NCI-H69 (cell line): ENCODE measurements around the gene AHSG.
"Not testable (repeated sequence)": the region's sequence is repeated elsewhere in the genome, so short reads cannot be mapped to it uniquely, and the experiment has no call there.

Experiments used
- DNase-seq: peaks from one replicate; lab custom pipeline; 2025; lab: John Stamatoyannopoulos, UW

AHSG gene

GRCh38 chr3:186618318-186618938 is 5.6 kb downstream of the AHSG start:
- no peak for DNase-seq

DNA sequence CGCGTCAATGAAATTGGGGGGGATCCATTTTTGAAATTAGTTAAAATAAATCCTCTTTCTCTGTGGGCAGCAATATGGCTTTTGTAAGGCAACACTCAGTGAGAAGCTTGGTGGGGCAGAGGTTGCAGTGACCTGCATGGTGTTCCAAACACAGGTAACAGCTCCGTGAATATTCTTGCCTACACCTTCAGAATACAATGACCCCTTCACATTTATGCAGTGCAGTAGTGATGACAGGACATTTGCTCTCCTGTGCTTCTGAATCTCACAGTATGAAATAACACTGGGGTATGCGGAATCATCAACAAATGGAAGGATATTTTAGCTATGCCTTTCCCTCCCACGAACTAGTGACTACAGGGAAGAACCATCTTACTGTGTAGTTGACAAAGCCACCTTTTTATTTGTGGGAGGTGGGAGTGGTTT is 6.9 kb downstream of the AHSG start:
- no peak for DNase-seq

- no peak for DNase-seq
Measured at GRCh38 chr3:186620213-186621092, 7.6 kb downstream of the AHSG start.

GRCh38 chr3:186621894-186622650 is 9.2 kb downstream of the AHSG start:
- no peak for DNase-seq

GRCh38 chr3:186622651-186623310 is 9.9 kb downstream of the AHSG start:
- no peak for DNase-seq

- no peak for DNase-seq
Measured at GRCh38 chr3:186624598-186624997, 11.7 kb downstream of the AHSG start.

DNA sequence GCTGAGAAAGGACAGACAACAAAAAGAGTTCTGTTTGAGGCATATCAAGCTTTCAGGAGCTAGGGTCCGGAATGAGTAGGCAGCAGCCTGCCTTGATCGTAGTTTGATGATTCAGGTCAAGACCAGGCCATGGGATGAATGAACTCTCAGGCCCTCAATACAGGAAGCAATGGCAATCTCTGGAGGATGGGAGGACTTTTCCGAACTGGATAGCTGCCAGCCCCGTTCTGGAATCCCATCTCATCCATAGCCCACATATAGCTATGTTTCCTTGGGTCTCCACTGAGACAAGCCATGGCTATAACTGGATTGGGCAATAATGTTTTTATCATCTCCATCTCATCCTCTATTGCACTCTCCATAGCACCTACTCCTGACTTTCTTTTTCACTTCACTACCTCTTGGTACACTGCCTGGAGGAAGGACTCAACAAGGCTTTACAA is 12.8 kb downstream of the AHSG start:
- DNase-seq, result no peak

DNA sequence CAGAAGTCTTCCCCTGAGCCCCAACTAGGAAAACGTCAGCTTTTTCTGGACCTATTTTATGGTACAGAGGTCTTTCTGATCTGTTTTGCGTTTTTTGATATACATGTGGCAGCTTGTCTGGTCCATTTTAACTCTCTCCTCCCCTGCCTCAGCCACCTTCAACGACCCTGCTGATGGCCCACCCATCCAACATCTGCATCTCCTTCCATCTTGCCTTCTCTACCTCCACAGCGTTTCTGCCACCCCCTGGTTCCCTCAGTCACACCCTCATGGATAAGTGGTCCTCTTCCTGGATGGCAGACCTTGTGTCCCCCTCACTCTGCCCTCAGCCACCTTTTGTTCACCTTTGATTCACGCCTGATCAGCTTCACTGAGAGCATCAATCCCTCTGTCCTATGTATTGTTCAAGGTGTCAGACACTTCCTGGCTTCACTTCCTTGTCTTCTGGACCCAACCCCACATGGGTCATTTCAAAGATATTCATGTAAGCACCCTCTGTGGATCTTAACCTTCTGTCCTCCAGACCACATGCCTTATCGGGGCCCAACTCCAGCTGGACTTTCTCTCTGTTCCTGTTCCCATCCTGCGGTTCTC is 13.5 kb downstream of the AHSG start:
- DNase-seq, result no peak

- no peak for DNase-seq
Measured at GRCh38 chr3:186627852-186628414, 15.1 kb downstream of the AHSG start.

- DNase-seq, result no peak
Measured at GRCh38 chr3:186628756-186629155, 15.9 kb downstream of the AHSG start.

- DNase-seq, result no peak
Measured at GRCh38 chr3:186630950-186631641, 18.2 kb downstream of the AHSG start.

GRCh38 chr3:186633481-186633880 is 20.6 kb downstream of the AHSG start:
- no peak for DNase-seq

GRCh38 chr3:186634207-186634606 is 21.3 kb downstream of the AHSG start:
- DNase-seq, result not testable (repeated sequence)

GRCh38 chr3:186635532-186635931 is 22.7 kb downstream of the AHSG start:
- DNase-seq, result no peak

GRCh38 chr3:186636536-186636935 is 23.7 kb downstream of the AHSG start:
- no peak for DNase-seq

GRCh38 chr3:186637686-186638085 is 24.8 kb downstream of the AHSG start:
- DNase-seq, result no peak

- no peak for DNase-seq
Measured at GRCh38 chr3:186638259-186638658, 25.4 kb downstream of the AHSG start.

GRCh38 chr3:186639778-186640472 is 27.1 kb downstream of the AHSG start, which contains the start of gene FETUB:
Gene FETUB, plus strand, starts transcription at chr3:186640399. Its CDS starts 62 bp downstream, at chr3:186640461.
- no peak for DNase-seq

DNA sequence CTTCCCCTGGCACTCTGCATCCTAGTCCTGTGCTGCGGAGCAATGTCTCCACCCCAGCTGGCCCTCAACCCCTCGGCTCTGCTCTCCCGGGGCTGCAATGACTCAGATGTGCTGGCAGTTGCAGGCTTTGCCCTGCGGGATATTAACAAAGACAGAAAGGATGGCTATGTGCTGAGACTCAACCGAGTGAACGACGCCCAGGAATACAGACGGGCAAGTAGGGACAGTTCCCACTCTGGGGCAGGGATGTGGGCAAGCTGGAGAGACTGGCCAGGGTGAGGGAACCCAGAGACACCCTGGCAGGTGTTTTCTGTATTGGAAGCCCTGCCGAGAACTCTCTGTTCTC is 27.6 kb downstream of the AHSG start:
- no peak for DNase-seq

DNA sequence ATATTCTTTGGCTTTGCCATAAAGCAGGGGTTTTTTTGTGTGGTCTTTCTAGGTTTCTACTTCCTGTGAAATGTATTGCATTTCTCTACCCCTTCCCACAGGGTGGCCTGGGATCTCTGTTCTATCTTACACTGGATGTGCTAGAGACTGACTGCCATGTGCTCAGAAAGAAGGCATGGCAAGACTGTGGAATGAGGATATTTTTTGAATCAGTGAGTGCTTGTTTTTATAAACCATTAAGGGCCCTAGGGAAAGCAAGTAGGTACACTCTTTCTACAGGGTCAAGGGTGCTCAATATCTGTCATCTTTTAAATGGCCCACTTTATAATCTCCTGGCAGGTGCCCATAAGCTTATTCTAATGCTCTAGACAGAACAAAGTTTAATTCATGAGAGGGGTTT is 28.1 kb downstream of the AHSG start:
- no peak for DNase-seq
